Mesothelial cell of epicardium (in vitro differentiated cells): ENCODE measurements around the gene FGFR1OP2. TPM values are rescaled to one million over a fixed set of nuclear protein-coding genes. Genes with fewer than 3 reads are reported as not detected.

Experiments
- DNase-seq, 2 experiments: peaks; one replicate each; pipeline ENCODE4 v3.0.0; 2021; ENCODE audit warnings: low spot score in 2 of 2; ENCODE audit not compliant: unreplicated experiment in 2 of 2
- H3K27ac Mint-ChIP-seq: 2 replicates; pipeline ENCODE4 v1.8.0; 2021; ENCODE audit warnings: mixed read lengths
- H3K27me3 Mint-ChIP-seq: 2 replicates; pipeline ENCODE4 v1.8.0; 2021; ENCODE audit warnings: low read depth, mixed read lengths
- H3K36me3 Mint-ChIP-seq: 2 replicates; pipeline ENCODE4 v1.8.0; 2021; ENCODE audit warnings: mixed read lengths
- H3K4me1 Mint-ChIP-seq: 2 replicates; pipeline ENCODE4 v1.8.0; 2021; ENCODE audit warnings: mixed read lengths
- H3K4me3 Mint-ChIP-seq: 2 replicates; pipeline ENCODE4 v1.8.0; 2021; ENCODE audit warnings: mild to moderate bottlenecking, moderate library complexity, mixed read lengths
- H3K9me3 Mint-ChIP-seq: 2 replicates; pipeline ENCODE4 v1.8.0; 2021; ENCODE audit warnings: mixed read lengths
- CTCF ChIP-seq: fragments of 200-600 bp; sonication (generic); IDR thresholded peaks from one replicate; pipeline ENCODE4 v1.5.0; 2021; ENCODE audit warnings: antibody characterized with exemption; ENCODE audit not compliant: unreplicated experiment
- total RNA-seq: library from RNA; stranded (reverse); gene quantifications from 3 replicates; pipeline ENCODE4 v1.2.1, GENCODE V29; 2021

FGFR1OP2 gene
- total RNA-seq, 1 donor from 2014 or later = 52.6 TPM

DNA sequence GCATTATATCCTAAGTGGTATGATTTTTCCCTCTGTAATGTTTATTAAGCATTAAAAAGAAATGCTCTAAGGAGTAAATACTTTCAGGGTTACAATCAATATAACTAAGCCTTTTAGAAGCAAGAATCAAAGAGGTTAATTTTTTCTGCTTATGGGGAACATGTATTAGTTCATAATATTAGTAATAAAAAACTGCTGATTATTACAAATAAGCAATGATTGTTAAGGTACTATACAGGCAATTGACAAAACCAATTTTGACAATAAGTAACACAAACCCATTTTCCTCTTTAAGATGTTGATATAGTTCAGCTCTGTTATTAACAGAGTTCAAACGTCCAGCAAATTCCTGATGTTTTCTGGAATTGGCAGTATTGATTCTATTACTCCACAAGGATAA, 32.2 kb upstream of the FGFR1OP2 start:
- Mint-ChIP-seq H3K4me1 (no peaks in the 10 kb centered on the region), H3K9me3 (peaks cover 19% of the 10 kb centered on the region), H3K36me3 (peaks cover 48% of the 10 kb centered on the region), H3K27ac (no peak overlapping the region), H3K27me3 (no peaks in the 10 kb centered on the region), H3K4me3 (no peak overlapping the region)
- TF ChIP-seq CTCF = no peak
- no peak for DNase-seq

DNA sequence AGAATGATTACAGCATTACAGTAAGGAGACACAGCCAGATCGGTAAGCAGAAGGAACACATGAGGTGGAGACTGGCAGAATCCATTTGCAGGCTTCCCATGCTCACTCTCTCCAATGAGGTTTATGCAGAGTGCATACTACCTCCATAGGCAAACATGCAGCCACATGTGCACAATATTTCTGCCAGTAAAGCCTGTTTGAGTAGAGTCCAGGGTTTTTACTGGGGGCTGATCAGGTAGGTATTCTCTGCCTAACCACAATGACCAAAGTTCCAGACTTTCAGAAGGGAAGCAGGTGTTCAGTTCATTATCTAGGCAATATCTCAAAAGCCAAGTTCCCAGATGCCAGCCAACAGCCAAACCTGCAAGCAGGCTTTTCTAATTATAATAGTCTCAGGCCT, 31.6 kb upstream of the FGFR1OP2 start:
- H3K9me3 Mint-ChIP-seq = peaks cover 15% of the 10 kb centered on the region
- H3K4me1 Mint-ChIP-seq = no peaks in the 10 kb centered on the region
- H3K27me3 Mint-ChIP-seq = no peaks in the 10 kb centered on the region
- no peak overlapping the region for H3K4me3 Mint-ChIP-seq
- peaks cover 42% of the 10 kb centered on the region for H3K36me3 Mint-ChIP-seq
- TF ChIP-seq CTCF = no peak
- no peak for DNase-seq
- no peak overlapping the region for H3K27ac Mint-ChIP-seq

GRCh38 chr12:26918321-26919215, 19.7 kb upstream of the FGFR1OP2 start:
- Mint-ChIP-seq H3K9me3 (no peaks in the 10 kb centered on the region), H3K27ac (peak overlapping the region; percentile 87), H3K27me3 (no peaks in the 10 kb centered on the region), H3K4me3 (no peak overlapping the region), H3K4me1 (peaks cover 27% of the 10 kb centered on the region), H3K36me3 (peaks cover 33% of the 10 kb centered on the region)
- DNase-seq = peak in 1 of 2 experiments; percentile 39
- no peak for TF ChIP-seq CTCF

DNA sequence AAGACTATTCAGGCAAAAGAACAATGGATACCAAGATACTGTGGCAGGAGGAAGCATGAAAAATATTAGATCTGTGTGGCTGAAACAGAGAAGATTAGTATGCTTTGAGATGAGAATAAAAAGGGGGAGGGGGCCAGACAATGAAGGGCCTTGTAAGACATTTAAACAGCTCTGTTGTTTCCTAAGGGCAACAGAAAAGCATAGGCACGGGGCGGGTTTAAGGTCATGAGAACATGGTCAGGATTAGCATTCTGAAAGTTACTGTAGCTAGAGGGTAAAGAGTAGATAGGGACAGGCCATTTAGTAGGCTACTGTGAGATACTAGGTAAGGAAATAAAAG, 19.1 kb upstream of the FGFR1OP2 start:
- Mint-ChIP-seq H3K27ac (peak overlapping the region; percentile 87), H3K4me1 (peaks cover 27% of the 10 kb centered on the region), H3K36me3 (peaks cover 33% of the 10 kb centered on the region), H3K9me3 (no peaks in the 10 kb centered on the region), H3K27me3 (no peaks in the 10 kb centered on the region), H3K4me3 (no peak overlapping the region)
- no peak for DNase-seq
- no peak for TF ChIP-seq CTCF

DNA sequence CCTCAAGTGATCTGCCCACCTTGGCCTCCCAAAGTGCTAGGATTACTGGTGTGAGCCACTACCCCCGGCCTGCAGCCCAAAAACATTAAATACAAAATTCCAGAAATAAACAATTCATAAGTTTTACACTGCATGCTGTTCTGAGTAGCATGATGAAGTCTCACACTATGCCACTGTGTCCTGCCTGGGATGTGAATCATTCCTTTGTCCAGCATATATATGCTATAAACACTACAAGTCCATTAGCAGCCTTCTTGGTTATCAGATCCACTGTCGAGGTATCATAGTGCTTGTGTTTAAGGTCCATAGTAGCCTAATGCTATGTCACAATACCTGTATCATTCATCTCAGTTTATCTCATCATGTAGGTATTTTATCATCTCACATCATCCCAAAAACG, 16.4 kb upstream of the FGFR1OP2 start:
- Mint-ChIP-seq H3K27me3 (no peaks in the 10 kb centered on the region), H3K9me3 (no peaks in the 10 kb centered on the region), H3K27ac (no peak overlapping the region), H3K36me3 (peaks cover 22% of the 10 kb centered on the region), H3K4me1 (peaks cover 18% of the 10 kb centered on the region), H3K4me3 (no peak overlapping the region)
- no peak for DNase-seq
- no peak for TF ChIP-seq CTCF

GRCh38 chr12:26928661-26929060, 9.6 kb upstream of the FGFR1OP2 start:
- DNase-seq = no peak
- Mint-ChIP-seq H3K9me3 (peaks cover 3% of the 10 kb centered on the region), H3K27me3 (no peaks in the 10 kb centered on the region), H3K36me3 (peaks cover 26% of the 10 kb centered on the region), H3K4me1 (no peaks in the 10 kb centered on the region), H3K27ac (peak overlapping the region; percentile 30), H3K4me3 (no peak overlapping the region)
- TF ChIP-seq CTCF = no peak
